GM21717 (cell line): Measurements from ENCODE around the gene CRTAP.
"Not testable (repeated sequence)": the region's sequence is repeated elsewhere in the genome, so short reads cannot be mapped to it uniquely, and the experiment has no call there.

Experiments
- ATAC-seq: cut with Tn5 transposase; IDR thresholded peaks from one replicate; pipeline ENCODE4 v1.9.1; 2021; ENCODE audit warnings: mild to moderate bottlenecking, moderate library complexity; ENCODE audit not compliant: unreplicated experiment

CRTAP gene

DNA sequence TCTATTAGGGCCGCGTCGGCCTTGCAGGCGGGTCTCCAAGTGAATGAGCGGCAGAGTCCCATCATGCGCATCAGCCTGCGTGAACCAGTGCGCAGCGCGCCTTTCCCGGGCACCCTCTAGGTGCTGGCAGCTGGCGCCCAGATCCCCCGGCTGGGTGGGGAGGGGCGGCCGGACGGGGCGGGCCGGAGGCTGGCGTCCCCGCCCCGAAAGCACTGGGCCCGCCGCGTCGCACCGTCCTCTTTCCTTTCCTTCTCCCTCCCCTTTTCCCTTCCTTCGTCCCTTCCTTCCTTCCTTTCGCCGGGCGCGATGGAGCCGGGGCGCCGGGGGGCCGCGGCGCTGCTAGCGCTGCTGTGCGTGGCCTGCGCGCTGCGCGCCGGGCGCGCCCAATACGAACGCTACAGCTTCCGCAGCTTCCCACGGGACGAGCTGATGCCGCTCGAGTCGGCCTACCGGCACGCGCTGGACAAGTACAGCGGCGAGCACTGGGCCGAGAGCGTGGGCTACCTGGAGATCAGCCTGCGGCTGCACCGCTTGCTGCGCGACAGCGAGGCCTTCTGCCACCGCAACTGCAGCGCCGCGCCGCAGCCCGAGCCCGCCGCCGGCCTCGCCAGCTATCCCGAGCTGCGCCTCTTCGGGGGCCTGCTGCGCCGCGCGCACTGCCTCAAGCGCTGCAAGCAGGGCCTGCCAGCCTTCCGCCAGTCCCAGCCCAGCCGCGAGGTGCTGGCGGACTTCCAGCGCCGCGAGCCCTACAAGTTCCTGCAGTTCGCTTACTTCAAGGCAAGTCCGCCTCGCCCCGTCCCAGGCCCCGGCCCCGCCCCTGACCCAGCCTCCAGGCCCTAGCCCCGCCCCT lies at the start of gene CRTAP:
TSS of gene CRTAP (plus strand) at position 243 of the 850 bp plus-strand sequence. CDS start at position 307, 64 bp downstream.
- peak; percentile 80 for ATAC-seq

DNA sequence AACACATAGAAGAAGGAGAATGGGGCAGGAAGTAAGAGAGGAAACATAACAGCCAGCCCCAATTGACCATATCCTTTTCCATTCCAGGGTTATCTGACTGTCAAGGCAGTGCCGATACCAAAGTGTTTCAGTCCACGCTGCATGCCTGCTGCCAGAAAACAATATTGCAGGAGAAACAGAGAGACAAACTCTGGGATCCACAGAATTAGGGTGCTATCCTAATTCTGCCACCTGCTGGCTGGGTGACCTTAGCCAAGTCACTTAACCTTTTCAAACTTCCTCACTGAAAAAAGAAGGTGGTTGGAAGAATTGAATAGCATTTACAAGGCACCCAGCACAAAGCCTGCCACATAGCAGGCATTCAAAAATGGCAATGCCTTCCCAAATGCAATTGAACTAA lies 48.9 kb upstream of the CRTAP start:
- no peak for ATAC-seq

DNA sequence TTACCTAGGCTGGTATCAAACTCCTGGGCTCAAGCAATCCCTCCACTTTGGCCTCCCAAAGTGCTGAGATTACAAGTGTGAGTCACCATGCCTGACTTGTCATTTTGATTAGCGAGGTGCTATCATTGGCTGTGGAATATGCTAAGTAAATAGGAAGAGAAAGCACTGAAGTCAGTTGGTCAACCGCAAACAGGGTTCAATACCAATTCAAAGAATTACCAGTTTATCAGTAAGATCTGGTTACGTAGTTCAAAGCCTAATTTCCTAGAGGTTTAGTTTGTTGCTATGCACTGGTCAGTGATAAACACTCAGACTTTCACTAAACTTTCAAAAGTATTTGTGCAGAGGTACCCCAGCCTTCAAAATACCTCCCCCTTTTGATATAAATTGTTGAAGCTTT lies 46.3 kb upstream of the CRTAP start:
- ATAC-seq = no peak

GRCh38 chr3:33069862-33070261 lies 44.0 kb upstream of the CRTAP start:
- ATAC-seq = not testable (repeated sequence)

GRCh38 chr3:33071181-33071580 lies 42.6 kb upstream of the CRTAP start:
- ATAC-seq = no peak

DNA sequence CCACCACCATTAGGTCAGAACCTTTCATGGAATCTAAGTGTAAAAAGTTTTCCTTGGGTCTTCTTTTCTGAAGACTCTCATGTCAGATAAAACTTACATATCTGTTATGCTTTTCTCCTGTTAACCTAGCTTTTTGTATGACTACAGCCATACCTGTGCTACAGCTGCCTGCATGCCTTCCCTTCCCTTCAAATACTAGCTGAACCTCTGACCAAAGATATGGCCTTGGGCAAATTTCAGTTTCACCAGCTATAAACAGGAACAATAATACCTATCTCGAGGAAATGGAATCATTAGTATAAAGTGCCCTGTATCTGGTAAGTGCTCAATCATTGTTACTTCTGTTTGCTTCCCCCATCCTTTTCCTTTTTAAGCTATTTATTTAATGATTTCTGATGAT lies 41.9 kb upstream of the CRTAP start:
- ATAC-seq = no peak

DNA sequence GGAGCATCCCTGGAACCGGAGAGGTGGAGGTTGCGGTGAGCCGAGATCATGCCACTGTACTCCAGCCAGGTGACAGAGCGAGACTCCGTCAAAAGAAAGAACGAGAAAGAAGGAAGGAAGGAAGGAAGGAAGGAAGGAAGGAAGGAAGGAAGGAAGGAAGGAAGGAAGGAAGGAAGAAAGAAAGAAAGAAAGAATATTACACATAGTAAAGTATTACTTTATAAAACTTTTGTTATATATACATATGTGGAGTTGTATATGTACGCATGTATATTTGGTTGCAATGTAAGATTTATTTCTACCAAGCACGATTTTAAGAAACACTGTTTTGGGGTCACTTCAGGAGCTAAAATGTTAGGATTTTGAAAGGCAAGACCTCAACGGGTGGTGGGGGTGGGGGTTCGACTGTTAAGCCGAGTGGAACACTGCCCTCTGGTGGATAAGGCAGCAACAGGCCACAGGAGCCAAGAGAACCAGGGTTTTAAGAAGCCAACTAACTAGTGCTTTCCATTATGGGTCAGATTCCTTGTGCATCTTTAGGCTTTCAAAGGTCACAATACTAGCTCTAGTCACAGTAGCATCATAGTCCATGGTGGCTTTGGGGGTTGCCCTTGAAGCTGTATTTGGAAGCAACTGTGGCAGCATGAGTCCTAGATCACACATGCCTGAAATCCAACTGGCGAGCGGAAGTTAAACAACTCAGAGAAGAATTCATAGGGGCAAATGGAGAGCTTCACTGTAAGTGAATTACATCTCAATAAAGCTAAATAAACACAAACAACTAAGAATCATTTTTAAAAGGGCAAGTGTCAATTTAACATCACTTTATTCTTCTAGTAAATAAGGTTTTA lies 39.4 kb upstream of the CRTAP start:
- ATAC-seq = no peak

GRCh38 chr3:33075995-33076394 lies 37.8 kb upstream of the CRTAP start:
- no peak for ATAC-seq

DNA sequence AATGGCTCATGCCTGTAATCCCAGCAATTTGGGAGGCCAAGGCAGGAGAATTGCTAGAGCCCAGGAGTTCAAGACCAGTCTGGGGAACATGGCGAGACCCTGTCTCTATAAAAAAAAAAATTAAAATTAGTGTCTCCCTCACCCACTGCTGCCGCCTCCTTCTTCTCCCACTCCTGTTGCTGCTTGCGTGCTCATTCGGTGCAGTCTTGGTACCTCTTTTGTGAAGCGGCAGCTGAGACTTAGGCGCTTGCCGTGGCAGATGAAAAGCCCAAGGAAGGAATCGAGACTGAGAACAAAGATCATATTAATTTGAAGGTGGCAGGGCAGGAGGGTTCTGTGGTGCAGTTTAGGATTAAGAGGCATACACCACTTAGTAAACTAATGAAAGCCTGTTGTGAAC lies 36.9 kb upstream of the CRTAP start:
- ATAC-seq = no peak

GRCh38 chr3:33077976-33078375 lies 35.8 kb upstream of the CRTAP start:
- no peak for ATAC-seq

- not testable (repeated sequence) for ATAC-seq
Measured at GRCh38 chr3:33079813-33080212, 34.0 kb upstream of the CRTAP start.

GRCh38 chr3:33081812-33082211 lies 32.0 kb upstream of the CRTAP start:
- no peak for ATAC-seq

DNA sequence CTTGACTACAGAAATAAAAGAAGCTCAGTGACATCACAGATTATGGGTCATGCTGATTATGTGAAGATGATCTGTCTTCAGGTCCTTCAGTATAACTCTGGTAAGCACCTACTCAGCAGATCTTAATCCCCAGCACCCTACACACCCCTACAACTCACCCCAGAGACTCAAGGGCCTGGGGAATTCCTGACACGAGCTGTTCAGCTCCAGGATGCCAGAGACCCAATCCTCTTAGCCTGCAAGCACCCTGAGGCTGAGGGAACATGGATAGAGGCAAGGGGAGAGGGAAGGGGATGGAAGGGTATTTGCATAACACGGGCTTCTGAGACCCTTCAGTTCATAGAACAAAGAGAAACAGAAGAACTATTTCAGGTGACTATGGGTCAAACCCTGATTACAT lies 29.9 kb upstream of the CRTAP start:
- no peak for ATAC-seq

GRCh38 chr3:33088691-33089090 lies 25.1 kb upstream of the CRTAP start:
- ATAC-seq = no peak

- ATAC-seq = peak; percentile 80
Measured at GRCh38 chr3:33089515-33089914, 24.3 kb upstream of the CRTAP start.

DNA sequence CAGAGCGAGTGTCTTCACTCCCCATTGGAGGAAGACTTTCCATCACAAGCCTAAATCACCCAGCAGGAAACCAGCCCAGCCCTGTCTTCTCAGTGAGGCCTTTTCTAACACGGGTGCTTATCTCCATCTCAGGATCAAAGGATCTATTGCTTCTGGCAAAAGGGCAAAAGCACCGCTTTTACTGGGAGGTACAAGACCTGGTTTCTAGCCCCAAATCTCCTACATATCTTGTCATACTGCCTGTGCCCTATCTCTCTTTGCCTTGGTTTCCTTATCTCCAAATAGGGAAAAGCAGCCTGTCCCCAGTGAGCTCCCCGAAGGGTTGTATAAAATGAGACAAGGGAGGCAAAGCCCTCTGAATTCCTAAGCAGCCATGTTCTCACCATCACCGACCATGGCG lies 22.1 kb upstream of the CRTAP start:
- no peak for ATAC-seq

DNA sequence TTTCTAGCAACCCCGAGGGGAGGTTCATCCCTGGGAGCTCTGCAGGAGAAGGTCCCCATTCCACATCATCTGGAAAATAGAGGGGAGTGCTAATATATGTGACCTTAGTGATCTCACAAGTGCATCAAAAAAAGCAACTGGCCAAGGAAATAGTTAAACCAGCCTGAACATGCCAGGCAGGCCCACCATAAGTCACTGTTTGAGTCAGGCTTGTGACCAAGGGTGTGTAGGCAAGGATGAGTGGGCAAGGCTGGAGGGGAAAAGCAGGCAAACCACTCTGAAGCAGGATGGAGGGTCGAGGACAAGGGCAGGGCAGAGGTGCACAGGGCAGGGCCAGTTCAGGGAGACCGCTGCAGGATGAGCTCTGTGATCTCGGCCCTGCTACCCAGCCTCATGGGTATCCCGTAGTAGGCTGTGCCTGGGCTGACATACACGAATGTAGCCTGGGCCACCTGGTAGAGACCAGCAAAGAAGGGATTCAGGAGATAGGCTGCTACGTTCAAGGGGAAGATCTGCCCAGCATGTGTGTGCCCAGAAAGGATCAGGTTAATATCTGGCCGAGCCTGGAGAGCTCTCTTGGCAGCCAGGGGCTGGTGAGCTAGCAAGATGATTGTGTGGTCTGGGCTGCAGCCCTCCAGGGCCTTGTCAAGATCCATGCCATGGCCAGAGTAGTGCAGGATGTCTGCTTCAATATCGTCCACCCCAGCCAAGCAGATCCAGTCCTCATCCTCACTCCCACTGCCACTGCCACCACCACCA lies 21.1 kb upstream of the CRTAP start:
- ATAC-seq = no peak

DNA sequence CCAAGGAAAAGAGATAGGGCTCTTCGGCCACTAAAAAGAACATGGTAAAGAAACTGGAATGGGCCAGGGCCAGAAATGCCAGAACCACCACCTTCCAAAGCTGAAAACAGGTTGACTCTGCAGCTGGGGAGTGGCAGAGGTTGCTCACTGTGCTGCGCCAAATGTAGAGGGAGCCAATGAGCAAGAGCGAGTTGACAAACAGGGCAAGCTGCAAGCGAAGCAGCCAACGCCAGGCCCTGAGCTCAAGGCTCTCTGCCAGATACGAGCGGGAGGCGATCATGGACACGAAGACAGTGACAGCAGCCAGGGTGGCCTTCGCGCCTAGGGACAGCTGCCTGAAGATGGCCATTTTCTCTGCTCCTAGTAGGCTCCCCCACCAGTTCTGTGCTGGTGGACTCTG lies 20.0 kb upstream of the CRTAP start:
- ATAC-seq = no peak

DNA sequence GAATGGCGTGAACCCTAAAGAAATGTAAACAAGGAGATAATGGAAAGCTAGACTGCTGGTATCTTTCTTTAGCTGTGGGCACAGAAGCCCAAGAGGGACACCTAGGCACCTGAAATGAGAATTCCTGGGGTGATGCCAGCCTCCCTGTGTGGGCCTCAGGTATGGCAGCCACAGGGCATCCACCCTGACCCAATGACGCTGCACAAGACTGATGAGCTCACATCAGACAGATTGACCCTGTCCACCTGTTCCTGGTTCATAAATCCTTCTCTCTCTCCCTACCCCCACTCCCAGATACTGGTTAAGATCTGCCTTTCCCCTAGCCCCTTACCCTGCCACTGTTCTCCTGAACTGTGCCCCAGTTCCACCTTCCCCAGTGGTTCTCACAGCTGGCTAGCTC lies 18.4 kb upstream of the CRTAP start:
- ATAC-seq = no peak

GRCh38 chr3:33096093-33096868 lies 17.5 kb upstream of the CRTAP start:
- ATAC-seq = peak; percentile 53
